ENCODE data around the gene SLAMF1. TPM values are rescaled to one million over a fixed set of nuclear protein-coding genes. Genes with fewer than 3 reads are reported as not detected.

SLAMF1 gene
- total and polyA plus RNA-seq, 9 of the 15 experiments (the other 6 are each of a cell fraction or from before 2014, with no cell fraction given): 0.04 to 0.17 (median 0.11) TPM; not detected in 4

GRCh38 chr1:160681066-160681890, 34.4 kb upstream of the SLAMF1 start (continued):
- peak; percentile 85 for TF ChIP-seq REST (IDR thresholded peaks at IDR 0.05; ENCODE audit: borderline replicate concordance)
- TF ChIP-seq REST (CRISPR knock-in tag; IDR thresholded peaks at IDR 0.05; ENCODE audit: low read depth): no peak
- TF ChIP-seq CHD1 (IDR thresholded peaks at IDR 0.05; ENCODE audit: low read length): no peak
- no peak for TF ChIP-seq TCF3 (CRISPR knock-in tag; IDR thresholded peaks at IDR 0.05)
- TF ChIP-seq HDAC1 (IDR thresholded peaks at IDR 0.05): no peak
- TF ChIP-seq ZFPM2 (CRISPR knock-in tag; IDR thresholded peaks at IDR 0.05): no peak
- TF ChIP-seq ZBTB17 (CRISPR knock-in tag; IDR thresholded peaks at IDR 0.05): no peak
- no peak for TF ChIP-seq ERF (CRISPR knock-in tag; IDR thresholded peaks at IDR 0.05)
- no peak for TF ChIP-seq NFYB (IDR thresholded peaks at IDR 0.05; ENCODE audit: extremely low read depth, insufficient read length)
- TF ChIP-seq TOE1 (IDR thresholded peaks at IDR 0.05; ENCODE audit: borderline replicate concordance): no peak
- TF ChIP-seq TOE1 (CRISPR knock-in tag; IDR thresholded peaks at IDR 0.05; ENCODE audit: borderline replicate concordance, low read depth): no peak
- peak; percentile 25; the same call in 1 of the 2 replicates for TF ChIP-seq ESRRA (IDR thresholded peaks at IDR 0.05; ENCODE audit: borderline replicate concordance, low read depth)
- TF ChIP-seq CHD4 (IDR thresholded peaks at IDR 0.05; ENCODE audit: insufficient read depth, insufficient replicate concordance, low read depth, low read length, poor library complexity, severe bottlenecking): no peak
- no peak for TF ChIP-seq SETDB1 (IDR thresholded peaks at IDR 0.05; ENCODE audit: low read length)
- no peak for TF ChIP-seq HDAC2 (IDR thresholded peaks at IDR 0.05)
- TF ChIP-seq ZFP36 (IDR thresholded peaks at IDR 0.05; ENCODE audit: low read depth, low read length, partially characterized antibody): no peak
- TF ChIP-seq SPI1 (IDR thresholded peaks at IDR 0.05; ENCODE audit: borderline replicate concordance, low read depth, low read length): no peak
- no peak for TF ChIP-seq SAFB2 (IDR thresholded peaks at IDR 0.05; ENCODE audit: borderline replicate concordance, low read depth, low read length, severe bottlenecking)
- no peak for TF ChIP-seq ASH1L (IDR thresholded peaks at IDR 0.05; ENCODE audit: borderline replicate concordance, low read depth, partially characterized antibody)
